ENCODE data around the gene GPC5. TPM values are rescaled to one million over a fixed set of nuclear protein-coding genes. Genes with fewer than 3 reads are reported as not detected.
"Not testable (repeated sequence)": the region's sequence is repeated elsewhere in the genome, so short reads cannot be mapped to it uniquely, and the experiment has no call there.

GPC5 gene
- total RNA-seq, 1 donor from 2014 or later: 0.24 TPM

- Mint-ChIP-seq H3K36me3 (ENCODE audit: low read depth) (no peaks in the 10 kb centered on the region), H3K27me3 (no peaks in the 10 kb centered on the region), H3K27ac (no peak overlapping the region), H3K4me3 (no peak overlapping the region), H3K4me1 (no peaks in the 10 kb centered on the region), H3K9me3 (peaks cover 3% of the 10 kb centered on the region)
- DNase-seq (no peak), ATAC-seq (ENCODE audit: low read depth) (no peak)
- intact Hi-C loops (cut with micrococcal nuclease): no loop called here
- no peak for TF ChIP-seq CTCF (IDR thresholded peaks at IDR 0.05)
- POLR2A ChIA-PET: no interaction called here
- CTCF ChIA-PET: no interaction called here
These were observed 861.9 kb downstream of the GPC5 start for GRCh38 chr13:92260363-92260762.

GRCh38 chr13:92262100-92262788, 863.8 kb downstream of the GPC5 start:
- DNase-seq (no peak), ATAC-seq (ENCODE audit: low read depth) (no peak)
- H3K27me3 Mint-ChIP-seq: no peaks in the 10 kb centered on the region
- H3K9me3 Mint-ChIP-seq: peaks cover 3% of the 10 kb centered on the region
- H3K4me3 Mint-ChIP-seq: no peak overlapping the region
- H3K27ac Mint-ChIP-seq: no peak overlapping the region
- no peaks in the 10 kb centered on the region for H3K36me3 Mint-ChIP-seq (ENCODE audit: low read depth)
- no peaks in the 10 kb centered on the region for H3K4me1 Mint-ChIP-seq
- CTCF ChIA-PET: no interaction called here
- POLR2A ChIA-PET: no interaction called here
- TF ChIP-seq CTCF (IDR thresholded peaks at IDR 0.05): no peak
- intact Hi-C loops (cut with micrococcal nuclease): no loop called here

- ATAC-seq (ENCODE audit: low read depth) (no peak), DNase-seq (no peak)
- no peak overlapping the region for H3K27ac Mint-ChIP-seq
- no peak overlapping the region for H3K4me3 Mint-ChIP-seq
- no peaks in the 10 kb centered on the region for H3K36me3 Mint-ChIP-seq (ENCODE audit: low read depth)
- ChIA-PET POLR2A (no interaction called here), CTCF (no interaction called here)
- intact Hi-C loops (cut with micrococcal nuclease): no loop called here
- H3K9me3 Mint-ChIP-seq: peaks cover 3% of the 10 kb centered on the region
- TF ChIP-seq CTCF (IDR thresholded peaks at IDR 0.05): no peak
- H3K4me1 Mint-ChIP-seq: no peaks in the 10 kb centered on the region
- H3K27me3 Mint-ChIP-seq: no peaks in the 10 kb centered on the region
These were observed 867.0 kb downstream of the GPC5 start for GRCh38 chr13:92265408-92265807.

GRCh38 chr13:92270990-92271389, 872.6 kb downstream of the GPC5 start:
- no peaks in the 10 kb centered on the region for H3K36me3 Mint-ChIP-seq (ENCODE audit: low read depth)
- no peak overlapping the region for H3K27ac Mint-ChIP-seq
- H3K27me3 Mint-ChIP-seq: no peaks in the 10 kb centered on the region
- CTCF ChIA-PET: no interaction called here
- ATAC-seq (ENCODE audit: low read depth) (no peak), DNase-seq (no peak)
- intact Hi-C loops (cut with micrococcal nuclease): no loop called here
- H3K4me1 Mint-ChIP-seq: no peaks in the 10 kb centered on the region
- peaks cover 3% of the 10 kb centered on the region for H3K9me3 Mint-ChIP-seq
- TF ChIP-seq CTCF (IDR thresholded peaks at IDR 0.05): no peak
- POLR2A ChIA-PET: no interaction called here
- H3K4me3 Mint-ChIP-seq: no peak overlapping the region

GRCh38 chr13:92272177-92272576, 873.8 kb downstream of the GPC5 start:
- TF ChIP-seq CTCF (IDR thresholded peaks at IDR 0.05): no peak

GRCh38 chr13:92280986-92281385, 882.6 kb downstream of the GPC5 start:
- POLR2A ChIA-PET; H3K9me3 Mint-ChIP-seq; H3K27ac Mint-ChIP-seq; H3K36me3 Mint-ChIP-seq (ENCODE audit: low read depth); H3K4me1 Mint-ChIP-seq; DNase-seq; ATAC-seq (ENCODE audit: low read depth); intact Hi-C loops (cut with micrococcal nuclease); H3K27me3 Mint-ChIP-seq; H3K4me3 Mint-ChIP-seq; CTCF ChIA-PET: not testable (repeated sequence)

More at GRCh38 chr13:92272177-92272576, 873.8 kb downstream of the GPC5 start:
- intact Hi-C loops (cut with micrococcal nuclease): no loop called here
- no peaks in the 10 kb centered on the region for H3K36me3 Mint-ChIP-seq (ENCODE audit: low read depth)
- H3K27me3 Mint-ChIP-seq: no peaks in the 10 kb centered on the region
- CTCF ChIA-PET: no interaction called here
- POLR2A ChIA-PET: no interaction called here
- no peaks in the 10 kb centered on the region for H3K4me1 Mint-ChIP-seq
- DNase-seq (no peak), ATAC-seq (ENCODE audit: low read depth) (no peak)
- H3K9me3 Mint-ChIP-seq: peaks cover 3% of the 10 kb centered on the region
- no peak overlapping the region for H3K4me3 Mint-ChIP-seq
- no peak overlapping the region for H3K27ac Mint-ChIP-seq

- H3K4me3 Mint-ChIP-seq; intact Hi-C loops (cut with micrococcal nuclease); POLR2A ChIA-PET; DNase-seq; H3K4me1 Mint-ChIP-seq; H3K27ac Mint-ChIP-seq; H3K36me3 Mint-ChIP-seq (ENCODE audit: low read depth); H3K27me3 Mint-ChIP-seq; ATAC-seq (ENCODE audit: low read depth); CTCF ChIA-PET: not testable (repeated sequence)
- peaks cover 21% of the 10 kb centered on the region for H3K9me3 Mint-ChIP-seq
These were observed 892.4 kb downstream of the GPC5 start for GRCh38 chr13:92290718-92291307.

GRCh38 chr13:92294533-92294932, 896.1 kb downstream of the GPC5 start:
- H3K36me3 Mint-ChIP-seq (ENCODE audit: low read depth); ATAC-seq (ENCODE audit: low read depth); POLR2A ChIA-PET; DNase-seq; H3K4me3 Mint-ChIP-seq; H3K27me3 Mint-ChIP-seq; CTCF ChIA-PET; H3K27ac Mint-ChIP-seq; H3K4me1 Mint-ChIP-seq; intact Hi-C loops (cut with micrococcal nuclease): not testable (repeated sequence)
- H3K9me3 Mint-ChIP-seq: peaks cover 14% of the 10 kb centered on the region
